HG03135 (cell line): Measurements from ENCODE around the gene EVI2B.
"Not testable (repeated sequence)": the region's sequence is repeated elsewhere in the genome, so short reads cannot be mapped to it uniquely, and the experiment has no call there.

Experiments
- ATAC-seq: cut with Tn5 transposase; IDR thresholded peaks from one replicate; pipeline ENCODE4 v1.9.1; 2021; ENCODE audit warnings: mild to moderate bottlenecking, moderate library complexity; ENCODE audit not compliant: unreplicated experiment

The EVI2B gene

GRCh38 chr17:31310886-31311285 is 3.0 kb downstream of the EVI2B start:
- ATAC-seq = no peak

GRCh38 chr17:31310260-31310659 is 3.6 kb downstream of the EVI2B start:
- no peak for ATAC-seq

GRCh38 chr17:31309556-31309955 is 4.3 kb downstream of the EVI2B start:
- no peak for ATAC-seq

- no peak for ATAC-seq
These were observed 5.2 kb downstream of the EVI2B start for GRCh38 chr17:31308372-31309334.

- ATAC-seq = no peak
These were observed 6.2 kb downstream of the EVI2B start for GRCh38 chr17:31307640-31308039.

GRCh38 chr17:31299624-31300023 is 14.2 kb downstream of the EVI2B start:
- no peak for ATAC-seq

- no peak for ATAC-seq
These were observed 16.8 kb downstream of the EVI2B start, which contains the start of gene OMG for GRCh38 chr17:31297090-31297489. TSS of gene OMG (minus strand) at chr17:31297239. CDS start at chr17:31296331, 908 bp downstream.

- no peak for ATAC-seq
These were observed 17.7 kb downstream of the EVI2B start for GRCh38 chr17:31296142-31296541.

- ATAC-seq = no peak
These were observed 18.4 kb downstream of the EVI2B start for GRCh38 chr17:31295489-31295871.

- no peak for ATAC-seq
These were observed 18.9 kb downstream of the EVI2B start for GRCh38 chr17:31294820-31295488.

- ATAC-seq = no peak
These were observed 19.6 kb downstream of the EVI2B start for GRCh38 chr17:31294231-31294630.

GRCh38 chr17:31293581-31293980 is 20.3 kb downstream of the EVI2B start:
- ATAC-seq = no peak

- ATAC-seq = no peak
These were observed 22.0 kb downstream of the EVI2B start for GRCh38 chr17:31291820-31292219.

- ATAC-seq = no peak
These were observed 24.1 kb downstream of the EVI2B start for GRCh38 chr17:31289790-31290189.

GRCh38 chr17:31287932-31288331 is 25.9 kb downstream of the EVI2B start:
- not testable (repeated sequence) for ATAC-seq

- ATAC-seq = no peak
These were observed 27.3 kb downstream of the EVI2B start for GRCh38 chr17:31286587-31286986.

- ATAC-seq = no peak
These were observed 30.0 kb downstream of the EVI2B start for GRCh38 chr17:31283841-31284240.

- ATAC-seq = no peak
These were observed 32.8 kb downstream of the EVI2B start for GRCh38 chr17:31281061-31281460.

GRCh38 chr17:31279401-31279800 is 34.5 kb downstream of the EVI2B start:
- no peak for ATAC-seq

- no peak for ATAC-seq
These were observed 38.7 kb downstream of the EVI2B start for GRCh38 chr17:31275116-31275515.

- ATAC-seq = no peak
These were observed 39.6 kb downstream of the EVI2B start for GRCh38 chr17:31274252-31274651.

GRCh38 chr17:31273516-31273915 is 40.3 kb downstream of the EVI2B start:
- ATAC-seq = no peak
